ENCODE results near the gene TMCO4. TPM values are rescaled to one million over a fixed set of nuclear protein-coding genes. Genes with fewer than 3 reads are reported as not detected.

TMCO4 gene
- total and polyA plus RNA-seq, 2 of the 8 experiments (the other 6 are each of a cell fraction or from before 2014, with no cell fraction given) = 3.0 to 3.1 TPM

DNA sequence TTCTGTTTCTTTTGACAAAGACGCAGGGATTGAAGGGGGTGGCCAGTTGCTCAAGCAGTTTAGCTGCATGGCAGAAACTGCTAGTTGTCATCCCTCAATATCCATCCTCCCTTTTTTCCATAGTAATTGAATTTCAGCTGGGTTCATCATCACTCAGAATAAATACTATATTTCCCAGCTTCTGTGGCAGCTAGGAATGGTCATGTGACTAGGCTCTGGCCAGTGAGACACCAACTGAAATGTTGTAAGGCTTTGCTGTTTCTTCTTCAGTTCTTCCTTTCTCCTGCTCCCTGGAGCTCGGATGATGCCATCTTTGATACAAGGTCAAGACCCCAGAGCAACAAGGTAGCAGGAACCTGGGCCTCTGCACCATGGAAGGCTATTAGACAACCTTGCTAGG is 61.0 kb downstream of the TMCO4 start (continued):
- TF ChIP-seq CHD7 (IDR thresholded peaks at IDR 0.05; ENCODE audit: insufficient replicate concordance, low read length) (no peak), CBX5 (IDR thresholded peaks at IDR 0.05; ENCODE audit: low read depth, low read length) (no peak), SIX5 (IDR thresholded peaks at IDR 0.05; ENCODE audit: low read depth, low read length) (no peak), SP4 (IDR thresholded peaks at IDR 0.05; ENCODE audit: low read length) (no peak), SUZ12 (IDR thresholded peaks at IDR 0.05; ENCODE audit: low read length) (no peak)

Measured in H1 (cell line).